Right lobe of liver (tissue), 6 donors: ENCODE measurements around the gene UCK2. TPM values are rescaled to one million over a fixed set of nuclear protein-coding genes. Genes with fewer than 3 reads are reported as not detected.

ENCODE experiments used
- ATAC-seq, 4 donors: fragments of 200-7000 bp; cut with Tn5 transposase; one replicate each; pipeline ENCODE4 v1.9.1; 2020; ENCODE audit warnings: mild to moderate bottlenecking in 4 of 4, moderate library complexity in 4 of 4
- DNase-seq, 3 donors: peaks; one replicate each; pipeline ENCODE4 v3.0.0-alpha.2; 2020
- H3K27ac ChIP-seq, 3 donors: fragments of 200-600 bp; one replicate each; pipeline ENCODE4 v1.8.0; 2022
- H3K27me3 ChIP-seq, 2 donors: fragments of 200-600 bp; one replicate each; pipeline ENCODE4 v1.8.0; 2022
- H3K36me3 ChIP-seq, 4 donors: fragments of 200-600 bp; sonication (generic) in 1 of 4; one replicate each; pipeline versions ENCODE4 v1.5.1 to v1.8.0; 2017 to 2022; ENCODE audit warnings: control low read depth in 1 of 4
- H3K4me1 ChIP-seq, 4 donors: fragments of 200-600 bp; sonication (generic) in 1 of 4; one replicate each; pipeline versions ENCODE4 v1.5.1 to v1.8.0; 2017 to 2022; ENCODE audit warnings: control low read depth in 1 of 4
- H3K4me3 ChIP-seq, 3 donors: fragments of 200-600 bp; one replicate each; pipeline ENCODE4 v1.8.0; 2022
- H3K9me3 ChIP-seq, 4 donors: fragments of 200-600 bp; sonication (generic) in 1 of 4; one replicate each; pipeline versions ENCODE4 v1.5.1 to v1.8.0; 2017 to 2022; ENCODE audit warnings: control low read depth in 1 of 4
- CTCF ChIP-seq, 4 donors: fragments of 200-600 bp in 3 of 4; fragments of 450-650 bp in 1 of 4; IDR thresholded peaks; one replicate each; pipeline versions ENCODE4 v1.5.1 to v1.8.0; 2016 to 2022; ENCODE audit warnings: antibody characterized with exemption in 4 of 4, mild to moderate bottlenecking in 2 of 4
- POLR2A ChIP-seq: fragments of 450-650 bp; IDR thresholded peaks from one replicate; pipeline ENCODE4 v1.6.1; 2017; ENCODE audit warnings: antibody characterized with exemption, mild to moderate bottlenecking
- WGBS: methylation state at CpG from one replicate; pipeline ENCODE4 v1.1.6; 2018; ENCODE audit warnings: low coverage, low lambda C conversion rate; ENCODE audit not compliant: insufficient coverage; ENCODE audit errors: missing lambda C conversion rate; 5-methylcytosine and 5-hydroxymethylcytosine counted together
- intact Hi-C, 2 donors: fragments of 100-400 bp; cut with DNase I; formaldehyde crosslinking; loops; one replicate each; pipeline versions ENCODE4 v1.11.2 to v1.14.1; 2022
- total RNA-seq, 6 experiments: library from RNA; depleted of rRNA in 2 of 6; stranded (reverse); fragments of >200 nt in 2 of 6; fragmentation: NEBNext Ultra II Directional in 3 of 6; extraction: Animal tissue kit (Norgen Biotek cat#: 25700) in 3 of 6; gene quantifications; one replicate each; pipeline versions ENCODE4 v1.1.0 to v1.2.4, GENCODE V29; 2016 to 2023
- donor health status: DM: no; HTN: yes; CAD: no.
- donor health status: DM: no; HTN: no; CAD: no.
- donor health status: DM: no; HTN: no; CAD: no.
- donor health status: DM: no; HTN: yes; CAD: no.
- donor health status: DM: no; HTN: yes; CAD: no.

UCK2 gene
- total RNA-seq, 6 experiments from 2014 or later = 8.4 to 22.9 (median 10.4) TPM

DNA sequence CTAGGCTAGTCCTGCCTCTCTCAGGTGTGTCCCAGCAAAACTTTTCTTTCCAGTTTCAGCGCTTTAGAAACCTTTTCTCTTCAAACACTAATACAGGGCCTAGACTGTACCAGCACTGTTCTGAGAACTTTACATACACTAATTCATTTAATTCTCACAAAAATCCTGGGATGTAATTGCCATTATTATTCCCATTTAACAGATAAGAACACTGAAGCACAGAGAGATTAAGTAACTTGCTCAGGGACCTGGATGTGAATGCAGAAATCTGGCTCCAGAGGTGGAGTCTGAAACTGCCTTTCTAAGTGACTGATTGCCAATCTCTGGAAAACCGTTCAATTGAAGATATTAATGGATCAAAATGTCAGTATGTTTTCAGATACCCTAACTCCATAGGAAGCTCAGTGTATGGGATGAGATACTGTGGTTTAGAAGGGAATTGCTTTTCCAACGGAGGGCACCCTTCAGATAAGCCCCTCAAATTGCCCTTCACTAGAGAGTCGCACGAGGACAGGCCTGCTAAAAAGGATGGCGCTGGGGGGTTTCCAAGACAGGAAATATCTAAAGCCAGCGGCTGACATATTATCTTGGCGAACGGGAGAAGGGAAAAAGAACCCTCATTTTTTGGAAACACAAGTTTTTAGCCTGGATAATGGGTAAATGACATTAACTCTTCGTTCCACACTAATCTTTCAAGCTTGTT lies 698 bp upstream of the UCK2 start:
- intact Hi-C loops = no loop called here
- DNase-seq = no peak
- peak overlapping the region; percentile 91 to 96 (median 94) for H3K4me3 ChIP-seq
- no peak for ATAC-seq
- no peak for TF ChIP-seq POLR2A
- no peaks in the 10 kb centered on the region for H3K27me3 ChIP-seq
- 29% methylated on average over 10 of the region's 10 CpGs for WGBS
- no peaks in the 10 kb centered on the region for H3K36me3 ChIP-seq
- peaks cover 0 to 10% (median 3%) of the 10 kb centered on the region in 4 donors for H3K4me1 ChIP-seq
- no peaks in the 10 kb centered on the region for H3K9me3 ChIP-seq
- H3K27ac ChIP-seq = peak overlapping the region in 2 of 3 donors; percentile 73 to 88

DNA sequence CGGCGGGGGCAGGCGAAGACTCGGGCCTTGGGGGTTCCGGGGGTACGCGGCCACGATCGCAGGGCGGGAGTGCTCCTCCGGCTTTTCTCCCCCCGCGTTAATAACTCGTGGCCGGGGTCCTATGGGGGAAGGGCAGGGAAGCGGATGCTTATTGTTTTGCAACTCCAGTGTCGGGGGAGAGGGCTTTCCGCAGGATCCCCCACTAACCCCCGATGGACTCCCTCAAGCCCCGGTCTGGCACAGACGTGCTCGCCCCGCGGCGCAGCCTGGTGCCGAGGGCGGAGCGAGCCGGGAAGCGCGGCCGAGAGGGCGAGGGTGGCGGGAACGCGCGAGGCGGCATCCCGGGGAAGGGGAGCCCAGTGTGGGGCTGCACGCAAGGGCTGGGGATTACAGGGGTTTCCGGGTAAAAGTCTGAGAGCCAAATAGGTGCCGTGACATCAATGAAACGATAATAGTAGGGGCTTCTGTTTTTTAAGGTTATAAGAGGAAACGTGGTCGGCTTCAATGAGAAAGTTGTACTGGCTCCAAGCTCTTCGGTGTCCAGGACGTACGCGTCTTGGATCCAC lies 772 bp downstream of the UCK2 start:
- WGBS = under 1% methylated on average over 21 of the region's 49 CpGs
- intact Hi-C loops = no loop called here
- Histone ChIP-seq H3K36me3 (no peaks in the 10 kb centered on the region), H3K9me3 (no peaks in the 10 kb centered on the region), H3K4me3 (peak overlapping the region; percentile 91 to 96 (median 94)), H3K27me3 (no peaks in the 10 kb centered on the region), H3K4me1 (peaks cover 0 to 10% (median 3%) of the 10 kb centered on the region in 4 donors), H3K27ac (peak overlapping the region; percentile 55 to 88 (median 73))
- ATAC-seq (peak; percentile 42 to 66 (median 52)), DNase-seq (peak; percentile 46 to 60 (median 54))
- TF ChIP-seq CTCF (IDR thresholded peaks at IDR 0.05) = peak in 3 of 4 donors; percentile 1 to 28 (median 3)
- no peak for TF ChIP-seq POLR2A

DNA sequence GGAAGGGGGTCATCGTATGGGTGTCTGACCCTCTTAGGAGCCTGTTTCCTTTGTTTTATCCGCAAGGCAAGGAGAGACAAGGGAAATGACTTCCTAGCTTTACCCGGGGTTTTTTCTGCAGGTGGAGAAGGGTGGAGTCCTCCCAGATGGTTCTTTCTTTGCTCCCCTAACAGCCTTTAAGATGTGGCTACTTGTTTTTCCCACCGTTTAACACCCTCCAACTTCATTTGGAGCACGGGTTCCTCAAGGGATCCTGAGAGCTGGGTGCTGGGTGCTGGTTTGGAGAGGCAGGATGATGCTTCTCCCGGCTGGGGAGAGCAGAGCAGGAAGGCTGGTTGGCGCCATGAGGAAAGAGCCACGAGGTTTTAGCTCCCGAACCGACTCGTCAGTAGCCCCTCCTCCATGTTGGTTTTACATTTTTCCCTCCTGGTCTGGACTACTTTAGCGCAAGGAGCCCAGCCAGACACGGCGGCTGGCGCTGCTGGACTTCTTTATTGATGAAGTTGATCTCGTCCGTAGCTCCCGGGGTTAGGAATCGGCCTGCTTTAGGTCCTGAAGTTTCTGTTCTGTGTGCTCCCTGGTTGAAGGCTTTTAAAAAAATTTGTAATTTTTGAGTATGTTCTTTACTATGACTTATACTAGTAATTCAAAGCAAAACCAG lies 1.4 kb downstream of the UCK2 start:
- no peaks in the 10 kb centered on the region for H3K27me3 ChIP-seq
- DNase-seq = peak in 2 of 3 donors; percentile 51 to 57
- TF ChIP-seq CTCF (IDR thresholded peaks at IDR 0.05) (no peak), POLR2A (no peak)
- peak overlapping the region; percentile 91 to 96 (median 94) for H3K4me3 ChIP-seq
- H3K9me3 ChIP-seq = no peaks in the 10 kb centered on the region
- H3K4me1 ChIP-seq = peaks cover 0 to 10% (median 3%) of the 10 kb centered on the region in 4 donors
- WGBS = 0% methylated on average over 14 of the region's 19 CpGs
- intact Hi-C loops = no loop called here
- peak overlapping the region; percentile 3 to 88 (median 73) for H3K27ac ChIP-seq
- H3K36me3 ChIP-seq = no peaks in the 10 kb centered on the region
- ATAC-seq = peak; percentile 43 to 74 (median 66)

DNA sequence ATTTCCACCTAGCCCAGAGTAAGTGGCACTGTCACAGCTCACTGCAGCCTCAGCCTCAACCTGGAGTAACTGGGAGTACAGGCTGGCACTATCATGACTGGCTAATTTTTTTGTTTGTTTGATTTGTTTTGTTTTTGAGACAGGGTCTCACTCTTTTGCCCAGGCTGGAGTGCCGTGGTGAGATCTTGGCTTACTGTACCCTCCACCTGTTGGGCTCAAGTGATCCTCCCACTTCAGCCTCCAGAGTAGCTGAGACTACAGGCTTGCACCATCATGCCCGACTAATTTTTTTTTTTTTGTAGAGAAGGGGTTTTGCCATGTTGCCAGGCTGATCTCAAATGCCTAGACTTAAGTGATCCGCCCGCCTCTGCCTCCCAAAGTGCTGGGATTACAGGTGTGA lies 2.5 kb downstream of the UCK2 start:
- Histone ChIP-seq H3K9me3 (no peaks in the 10 kb centered on the region), H3K4me3 (no peak overlapping the region), H3K27me3 (no peaks in the 10 kb centered on the region), H3K27ac (no peak overlapping the region), H3K4me1 (peaks cover 0 to 10% (median 3%) of the 10 kb centered on the region in 4 donors), H3K36me3 (no peaks in the 10 kb centered on the region)
- no peak for DNase-seq
- ATAC-seq = no peak
- WGBS = 92% methylated on average over 3 of the region's 4 CpGs
- TF ChIP-seq POLR2A (no peak), CTCF (IDR thresholded peaks at IDR 0.05) (no peak)
- intact Hi-C loops = no loop called here

GRCh38 chr1:165831146-165831545 lies 3.7 kb downstream of the UCK2 start:
- no peak for ATAC-seq
- no peak overlapping the region for H3K27ac ChIP-seq

More at GRCh38 chr1:165831146-165831545, 3.7 kb downstream of the UCK2 start:
- no peak for DNase-seq
- Histone ChIP-seq H3K27me3 (no peaks in the 10 kb centered on the region), H3K4me1 (peaks cover 0 to 10% (median 3%) of the 10 kb centered on the region in 4 donors), H3K4me3 (no peak overlapping the region), H3K36me3 (no peaks in the 10 kb centered on the region), H3K9me3 (no peaks in the 10 kb centered on the region)
- TF ChIP-seq POLR2A = no peak
- no peak for TF ChIP-seq CTCF (IDR thresholded peaks at IDR 0.05)
- intact Hi-C loops = no loop called here
- WGBS = 100% methylated on average over 3 of the region's 3 CpGs
